Panc1 (cell line): Measurements from ENCODE around the gene PIAS1.

Experiments
- POLR2AphosphoS5 ChIP-seq: IDR thresholded peaks from 2 replicates; pipeline ENCODE4 v1.6.1; 2012; ENCODE audit warnings: mild to moderate bottlenecking, low read depth, low read length, moderate library complexity
- TF ChIP-seq, protein P1 (sequence below): fragments of 450-650 bp; IDR thresholded peaks from 2 replicates; pipeline ENCODE4 v1.5.1; 2017; ENCODE audit warnings: mild to moderate bottlenecking

- TF ChIP-seq, protein P1, sequence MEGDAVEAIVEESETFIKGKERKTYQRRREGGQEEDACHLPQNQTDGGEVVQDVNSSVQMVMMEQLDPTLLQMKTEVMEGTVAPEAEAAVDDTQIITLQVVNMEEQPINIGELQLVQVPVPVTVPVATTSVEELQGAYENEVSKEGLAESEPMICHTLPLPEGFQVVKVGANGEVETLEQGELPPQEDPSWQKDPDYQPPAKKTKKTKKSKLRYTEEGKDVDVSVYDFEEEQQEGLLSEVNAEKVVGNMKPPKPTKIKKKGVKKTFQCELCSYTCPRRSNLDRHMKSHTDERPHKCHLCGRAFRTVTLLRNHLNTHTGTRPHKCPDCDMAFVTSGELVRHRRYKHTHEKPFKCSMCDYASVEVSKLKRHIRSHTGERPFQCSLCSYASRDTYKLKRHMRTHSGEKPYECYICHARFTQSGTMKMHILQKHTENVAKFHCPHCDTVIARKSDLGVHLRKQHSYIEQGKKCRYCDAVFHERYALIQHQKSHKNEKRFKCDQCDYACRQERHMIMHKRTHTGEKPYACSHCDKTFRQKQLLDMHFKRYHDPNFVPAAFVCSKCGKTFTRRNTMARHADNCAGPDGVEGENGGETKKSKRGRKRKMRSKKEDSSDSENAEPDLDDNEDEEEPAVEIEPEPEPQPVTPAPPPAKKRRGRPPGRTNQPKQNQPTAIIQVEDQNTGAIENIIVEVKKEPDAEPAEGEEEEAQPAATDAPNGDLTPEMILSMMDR: no peak
- no peak for TF ChIP-seq POLR2AphosphoS5
Observed at GRCh38 chr15:68091743-68092142, 37.6 kb downstream of the PIAS1 start.
